NCI-H69 (cell line): ENCODE measurements around the gene IGSF21.

Experiments
- DNase-seq: peaks from one replicate; lab custom pipeline; 2025; lab: John Stamatoyannopoulos, UW

Gene IGSF21

DNA sequence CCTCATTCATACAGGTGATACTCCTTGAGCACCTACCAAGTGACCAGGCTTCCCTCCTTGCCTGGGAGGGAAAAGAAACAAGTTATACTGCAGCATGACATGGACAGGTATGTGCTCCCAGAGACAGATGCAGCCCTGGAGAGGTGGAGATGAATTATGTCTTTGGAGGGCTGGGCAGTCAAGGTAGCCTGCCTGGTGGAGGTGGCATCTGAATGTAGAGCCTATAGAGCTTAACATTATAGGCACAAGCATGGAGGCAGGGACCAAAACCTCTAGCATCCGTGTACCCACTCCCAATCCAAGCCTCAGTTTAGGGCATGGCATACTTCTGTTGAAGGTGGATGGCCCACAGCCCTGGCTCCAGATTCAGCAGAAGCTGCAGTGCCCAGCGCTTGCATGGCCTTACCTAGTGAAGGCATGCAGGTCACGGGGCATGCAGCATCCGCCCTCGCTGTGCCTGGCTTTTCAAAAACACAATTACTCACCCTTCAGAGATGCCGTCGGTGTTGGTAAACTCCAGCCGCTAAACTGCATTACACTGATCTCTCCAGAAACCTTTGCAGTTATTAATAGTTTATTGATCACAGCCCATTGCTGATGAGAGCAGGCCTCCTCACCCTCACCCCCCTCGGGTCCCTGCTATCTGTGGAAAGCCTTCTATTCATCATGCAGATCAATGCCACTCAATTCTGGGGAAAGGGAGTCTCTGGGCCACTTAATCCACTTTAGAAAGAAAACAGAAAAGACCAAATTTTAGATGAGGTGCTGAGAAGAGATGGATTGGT is 222.1 kb downstream of the IGSF21 start:
- DNase-seq, result no peak

DNA sequence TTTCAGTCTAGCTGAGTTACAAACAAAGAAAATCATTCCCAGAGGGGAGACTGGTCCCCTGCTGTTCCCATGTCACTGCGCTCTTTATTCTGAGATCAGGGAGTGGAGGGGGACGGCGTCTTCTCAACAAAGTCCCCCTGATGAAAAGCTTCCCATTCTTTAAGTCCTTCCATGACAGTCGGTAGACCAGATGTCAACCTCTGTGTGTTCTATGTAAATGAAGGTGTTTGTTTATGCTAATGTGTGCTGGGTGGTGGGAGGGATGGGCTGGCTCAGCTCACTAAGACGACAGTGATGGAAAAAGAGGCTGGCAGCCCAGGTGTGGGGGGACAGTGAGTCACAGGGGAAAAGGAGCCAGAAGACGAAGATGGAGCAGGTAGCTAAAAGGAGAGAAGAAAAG is 225.0 kb downstream of the IGSF21 start:
- peak; percentile 70 for DNase-seq

DNA sequence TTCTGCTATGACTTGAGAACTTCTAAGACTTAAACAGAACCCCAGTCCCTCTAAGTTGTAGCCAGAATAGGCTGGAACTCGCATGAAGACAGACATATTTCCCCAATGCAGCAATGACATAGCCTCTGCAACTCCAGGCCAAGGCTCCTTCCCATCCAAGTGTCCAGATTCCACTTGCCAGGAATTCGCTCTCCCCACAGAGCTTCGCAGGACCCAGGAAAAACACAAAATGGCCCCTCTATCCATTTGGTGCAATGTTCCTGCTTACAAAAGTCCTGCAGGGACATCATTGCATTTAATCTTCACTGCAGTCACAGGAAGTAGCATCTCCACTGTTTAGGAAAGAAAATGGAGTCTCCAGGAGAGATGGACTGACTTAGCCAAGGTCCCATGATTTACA is 225.6 kb downstream of the IGSF21 start:
- no peak for DNase-seq

DNA sequence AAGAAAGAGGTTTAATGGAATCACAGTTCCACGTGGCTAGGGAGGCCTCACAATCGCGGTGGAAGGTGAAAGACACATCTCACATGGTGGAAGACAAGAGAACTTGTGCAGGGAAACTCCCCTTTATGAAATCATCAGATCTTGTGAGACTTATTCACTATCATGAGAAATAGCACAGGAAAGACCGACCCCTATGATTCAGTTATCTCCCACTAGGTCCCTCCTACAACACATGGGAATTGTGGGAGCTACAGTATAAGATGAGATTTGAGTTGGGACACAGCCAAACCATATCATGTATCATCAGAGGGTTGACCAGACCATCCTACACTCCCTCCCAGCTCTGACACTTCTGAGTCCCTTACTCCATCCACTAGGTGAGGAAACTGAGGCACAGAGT is 229.2 kb downstream of the IGSF21 start:
- no peak for DNase-seq

DNA sequence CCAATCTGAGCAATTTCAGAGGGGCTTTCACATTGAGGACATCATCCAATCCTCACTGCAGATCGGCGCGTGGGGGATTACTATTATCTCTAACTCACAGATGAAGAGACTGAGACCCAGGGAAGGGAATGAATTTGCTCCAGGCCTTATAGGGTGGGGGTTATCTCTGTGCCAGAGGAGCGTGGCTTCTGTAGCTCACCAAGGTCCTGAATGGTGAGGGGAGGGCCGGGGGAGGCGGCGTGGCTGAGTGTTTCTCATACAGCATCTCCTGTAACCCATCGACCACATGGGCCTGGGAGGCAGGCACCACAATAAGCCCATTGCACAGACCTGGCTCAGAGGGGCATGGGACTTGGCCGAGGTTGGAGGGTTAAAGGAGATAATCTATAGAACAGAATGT is 230.2 kb downstream of the IGSF21 start:
- no peak for DNase-seq

DNA sequence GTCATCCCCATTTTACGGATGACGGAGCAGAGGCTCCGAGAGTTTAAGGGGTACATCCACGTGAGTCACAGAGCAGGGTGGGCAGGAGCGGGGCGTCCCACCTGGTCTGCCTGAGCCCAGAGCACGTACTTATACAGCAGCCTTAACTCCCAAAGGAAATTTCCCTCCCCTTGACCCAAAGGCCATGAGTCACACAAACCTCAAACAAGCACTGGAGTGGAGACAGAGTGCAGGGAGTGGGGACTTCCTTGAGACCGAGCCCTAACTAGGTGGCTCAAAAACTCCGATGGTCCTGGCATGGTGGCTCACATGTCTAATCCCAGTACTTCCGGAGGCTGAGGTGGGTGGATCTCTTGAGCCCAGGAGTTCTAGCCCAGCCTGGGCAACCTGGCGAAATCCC is 231.6 kb downstream of the IGSF21 start:
- DNase-seq, result no peak

DNA sequence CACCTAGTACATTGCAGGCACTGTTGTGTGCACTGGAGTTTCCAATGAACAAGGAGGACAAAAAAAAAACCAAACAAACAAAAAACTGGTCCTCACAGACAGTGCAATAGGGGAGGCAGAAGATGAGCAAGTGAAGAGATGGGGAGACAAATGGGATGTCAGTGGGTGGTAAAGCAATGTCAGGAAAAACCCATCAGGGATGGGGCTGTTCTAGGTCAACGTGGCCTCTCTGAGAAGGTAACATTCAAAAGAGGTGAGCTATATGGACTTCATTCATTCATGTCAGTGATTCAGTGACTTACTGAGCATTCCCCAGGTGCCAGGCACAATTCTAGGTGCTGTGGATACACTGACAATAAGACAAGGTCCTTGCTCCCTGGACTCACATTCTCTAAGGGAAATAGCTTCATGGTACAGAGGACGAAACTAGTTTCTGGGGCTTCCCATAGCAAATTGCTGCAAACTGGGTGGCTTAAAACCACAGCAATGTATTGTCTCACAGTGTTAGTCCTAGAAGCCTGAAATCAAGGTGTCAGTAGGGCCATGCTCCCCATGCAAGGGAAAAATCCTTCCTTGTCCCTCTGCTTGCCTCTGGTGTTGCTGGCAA is 232.7 kb downstream of the IGSF21 start:
- no peak for DNase-seq

DNA sequence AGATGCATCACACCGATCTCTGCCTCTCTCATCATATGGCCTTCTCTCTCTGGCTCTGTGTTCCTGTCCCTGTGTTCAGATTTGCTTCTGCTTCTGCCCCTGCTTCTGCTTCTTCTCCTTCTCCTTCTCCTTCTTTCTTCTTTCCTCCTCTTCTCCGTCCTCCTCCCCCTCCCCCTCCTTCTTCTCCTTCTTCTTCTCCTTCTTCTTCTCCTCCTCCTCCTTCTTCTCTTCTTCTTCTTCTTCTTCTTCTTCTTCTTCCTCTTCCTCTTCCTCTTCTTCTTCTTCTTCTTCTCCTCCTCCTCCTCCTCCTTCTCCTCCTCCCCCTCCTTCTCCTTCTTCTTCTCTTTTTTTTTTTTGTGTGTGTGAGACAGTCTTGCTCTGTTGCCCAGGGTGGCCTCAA is 233.2 kb downstream of the IGSF21 start:
- no peak for DNase-seq

DNA sequence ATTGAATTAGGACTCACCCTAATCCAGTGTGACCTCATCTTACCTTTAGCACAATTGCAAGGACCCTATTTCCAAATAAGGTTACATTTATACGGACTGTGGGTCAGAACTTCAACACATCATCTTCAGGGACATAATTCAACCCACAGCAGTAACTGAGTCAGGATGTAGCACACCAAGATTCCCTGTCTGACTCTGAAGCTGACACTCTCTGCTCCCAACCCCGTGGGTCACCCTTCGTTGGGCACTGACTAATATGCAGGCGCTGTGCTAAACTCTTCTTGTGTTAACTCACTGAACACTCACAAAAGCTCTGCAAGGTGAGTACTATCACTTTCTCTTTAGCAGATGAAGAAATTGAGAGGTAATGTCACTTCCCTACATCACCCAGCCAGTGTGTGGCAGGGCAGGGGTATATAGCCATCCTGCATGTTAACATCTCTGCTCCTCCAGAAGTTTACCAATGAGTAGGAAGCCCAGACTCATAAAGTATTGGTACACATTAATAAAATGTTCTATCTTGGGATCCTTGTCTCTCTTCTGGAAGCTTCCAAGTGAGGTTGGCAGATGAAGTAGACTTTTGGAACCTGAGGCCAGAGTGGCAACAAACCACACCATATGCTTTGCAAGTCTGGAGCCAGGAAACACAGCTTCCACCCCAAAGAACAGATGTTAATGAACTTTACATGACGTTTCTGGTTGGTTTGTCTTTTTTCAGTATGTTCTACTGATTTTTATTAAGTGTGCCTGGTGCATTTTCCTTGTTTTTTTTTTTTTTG is 233.9 kb downstream of the IGSF21 start:
- DNase-seq, result no peak

DNA sequence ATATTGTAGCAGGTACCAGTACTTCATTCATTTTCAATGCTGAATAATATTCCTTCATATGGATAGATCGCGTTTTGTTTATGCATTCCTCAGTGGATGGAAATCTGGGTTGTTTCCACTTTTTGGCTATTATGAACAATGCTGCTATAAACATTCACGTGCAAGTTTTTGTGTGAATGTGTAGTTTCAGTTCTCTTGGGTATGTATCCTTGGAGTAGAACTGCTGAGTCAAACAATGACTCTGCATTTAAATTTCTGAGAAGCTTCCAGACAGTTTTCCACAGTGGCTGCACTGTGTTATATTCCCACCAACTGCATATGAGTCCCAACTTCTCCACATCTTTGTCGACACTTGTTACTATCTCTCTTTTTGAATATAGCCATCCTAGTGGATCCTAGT is 235.1 kb downstream of the IGSF21 start:
- DNase-seq, result no peak

DNA sequence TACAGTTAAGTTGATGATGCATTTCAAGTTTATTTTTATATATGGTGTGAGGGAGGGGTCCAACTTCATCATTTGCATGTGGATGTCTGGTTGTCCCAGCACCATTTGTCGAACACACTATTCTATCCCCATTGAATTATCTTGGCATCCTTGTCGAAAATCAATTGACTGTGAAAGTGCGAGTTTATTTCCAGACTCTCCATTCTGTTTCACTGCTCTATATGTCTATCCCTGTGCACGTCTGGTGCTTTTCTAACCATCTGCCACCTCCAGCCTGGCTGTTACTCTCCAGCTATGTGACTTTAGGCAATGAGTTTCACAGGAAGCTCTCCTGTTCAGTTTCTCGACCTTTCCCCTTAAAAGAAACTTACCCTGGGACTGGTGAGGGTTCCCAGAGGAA is 236.0 kb downstream of the IGSF21 start:
- DNase-seq, result peak; percentile 6

DNA sequence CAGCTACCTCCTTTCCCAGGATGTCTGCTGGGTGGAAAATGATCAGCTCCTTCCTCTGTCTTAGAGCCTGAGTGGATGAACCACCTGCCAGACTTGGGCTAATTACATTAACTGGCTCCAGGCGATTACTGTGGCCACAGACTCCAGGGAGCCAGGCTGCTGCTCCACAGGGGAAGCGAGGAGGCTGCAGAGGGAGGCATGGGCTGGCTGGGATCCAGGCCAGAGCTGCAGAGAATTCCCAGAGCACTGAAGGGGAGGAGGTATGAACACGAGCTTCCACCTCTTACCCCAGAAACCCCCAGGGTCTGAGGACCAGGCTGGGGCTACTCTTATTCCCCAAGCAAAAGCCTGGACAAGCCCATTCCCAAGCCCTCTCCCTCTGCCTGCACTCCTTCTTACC is 237.2 kb downstream of the IGSF21 start:
- DNase-seq, result peak; percentile 94

DNA sequence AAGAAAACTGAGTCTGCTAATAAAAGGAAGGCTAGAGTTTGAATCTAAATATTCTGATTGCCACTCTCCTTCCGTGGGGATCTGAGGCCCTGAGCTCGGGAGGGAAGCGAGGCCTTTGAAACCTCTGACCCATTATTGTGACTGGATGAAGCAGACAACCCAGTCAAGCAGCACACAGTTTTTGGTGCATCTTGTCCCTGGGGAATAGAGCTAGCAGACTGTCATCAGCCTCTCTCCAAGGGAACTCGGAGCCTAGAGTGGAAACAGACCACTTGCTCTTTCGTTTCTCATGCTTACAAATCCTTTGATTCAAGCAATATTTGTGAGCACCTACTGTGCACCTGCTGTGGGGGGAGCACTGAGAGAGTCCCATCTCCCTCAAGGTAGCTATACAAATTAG is 240.0 kb downstream of the IGSF21 start:
- DNase-seq, result no peak

DNA sequence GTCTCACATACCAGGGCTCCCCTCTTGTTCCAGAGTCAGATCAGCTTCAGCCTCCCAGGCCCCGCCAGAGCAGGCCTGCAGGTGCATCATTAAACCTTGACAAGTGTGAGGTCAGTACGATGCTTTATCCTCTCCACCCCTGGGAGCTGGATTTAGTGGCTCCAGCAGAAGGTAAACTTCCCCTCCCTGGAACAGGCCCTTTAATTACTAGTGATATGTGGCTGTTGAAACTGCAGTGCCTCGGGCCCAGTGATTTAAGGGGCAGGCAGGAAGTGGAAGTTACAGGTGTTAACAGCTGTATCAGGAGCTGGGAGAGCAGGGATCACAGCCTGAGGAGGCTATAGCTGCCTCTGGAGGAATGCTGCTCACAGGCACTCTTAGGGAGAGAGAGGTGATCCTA is 240.8 kb downstream of the IGSF21 start:
- DNase-seq, result peak; percentile 93

DNA sequence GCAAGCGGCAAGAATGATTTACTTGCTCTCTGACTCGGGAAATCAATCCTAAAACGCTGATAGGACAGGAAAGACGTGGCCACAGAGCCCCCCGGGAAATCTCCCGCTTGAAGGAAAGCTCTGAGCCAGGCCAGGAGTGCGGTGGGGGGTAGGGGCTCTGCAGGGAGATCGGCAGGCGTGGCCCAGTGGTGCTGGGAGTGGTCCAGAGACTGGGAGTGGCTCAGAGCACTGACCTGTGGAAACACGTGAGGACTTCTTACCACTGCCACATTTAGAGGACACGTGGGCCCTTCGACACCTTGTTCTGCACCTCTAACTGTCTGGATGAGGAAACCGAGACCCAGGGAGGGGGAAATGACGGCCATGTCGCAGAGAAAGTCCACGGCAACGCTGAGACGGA is 243.1 kb downstream of the IGSF21 start:
- no peak for DNase-seq

DNA sequence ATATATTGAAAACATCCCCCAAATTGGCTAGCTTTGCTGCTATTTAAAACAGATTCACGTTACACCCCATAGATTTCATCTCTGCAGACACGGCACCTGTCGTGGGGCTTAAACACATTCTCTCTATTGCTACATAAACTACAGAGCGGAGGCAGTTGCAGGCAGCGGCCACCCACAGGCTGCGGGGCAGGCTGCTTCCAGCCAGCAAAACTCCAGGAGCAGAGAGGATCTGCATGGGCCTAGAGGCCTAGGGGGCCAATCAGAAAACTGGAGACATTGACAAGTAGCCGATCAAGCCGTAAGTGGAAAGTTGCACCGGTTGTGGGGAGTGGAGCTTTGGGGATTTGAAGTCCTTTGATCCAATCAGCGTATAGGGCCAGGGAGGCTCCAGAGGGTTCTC is 244.1 kb downstream of the IGSF21 start:
- no peak for DNase-seq

DNA sequence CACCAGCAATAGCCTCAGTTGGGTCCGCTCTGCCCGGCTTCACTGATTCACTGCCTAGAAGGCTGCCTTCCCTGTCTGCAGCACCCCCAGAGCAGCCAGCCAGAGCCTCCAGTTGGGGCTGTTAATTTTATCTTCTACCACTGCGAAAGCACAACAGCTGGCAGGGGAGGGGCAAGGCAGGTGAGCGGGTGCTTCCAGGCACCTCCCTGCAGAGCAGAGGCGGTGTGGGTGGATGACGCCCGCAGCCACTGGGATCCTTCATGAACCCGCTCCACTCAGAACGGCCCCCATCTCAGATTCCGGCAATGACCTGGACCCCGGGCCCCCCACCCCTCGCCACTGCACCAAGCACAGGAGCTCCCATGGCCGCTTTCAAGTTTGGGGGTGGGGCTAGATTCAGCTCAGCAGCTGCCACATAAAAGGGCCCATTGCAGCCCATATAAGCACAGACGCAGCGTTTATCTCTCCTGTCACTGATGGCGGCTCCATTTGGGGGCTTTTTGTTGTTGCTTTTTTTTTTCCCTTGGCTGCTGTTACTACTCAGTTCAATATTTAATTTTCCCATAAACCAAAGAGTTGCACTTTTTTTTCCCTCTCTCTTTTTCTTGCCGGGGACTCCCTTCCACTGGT is 245.2 kb downstream of the IGSF21 start:
- DNase-seq, result peak; percentile 77

DNA sequence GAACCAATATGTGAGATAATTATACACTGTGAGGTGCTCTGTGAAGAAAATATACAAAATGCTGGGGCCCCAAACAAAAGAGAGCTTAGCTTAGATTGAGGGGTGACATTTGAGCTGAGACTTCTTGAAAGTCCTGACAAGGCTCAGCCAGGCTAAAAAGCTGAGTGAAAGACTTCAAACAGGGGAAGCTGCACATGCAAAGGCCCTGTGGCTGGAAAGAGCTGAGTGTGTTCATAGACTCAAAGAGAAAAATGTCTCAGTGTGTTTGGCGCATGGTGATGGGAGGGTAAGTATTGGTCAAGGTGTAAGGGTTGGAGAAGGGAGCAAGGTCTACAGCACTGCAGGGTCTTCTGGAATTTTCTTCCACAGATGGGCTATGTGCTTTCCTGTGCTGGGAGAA is 245.9 kb downstream of the IGSF21 start:
- DNase-seq, result no peak

DNA sequence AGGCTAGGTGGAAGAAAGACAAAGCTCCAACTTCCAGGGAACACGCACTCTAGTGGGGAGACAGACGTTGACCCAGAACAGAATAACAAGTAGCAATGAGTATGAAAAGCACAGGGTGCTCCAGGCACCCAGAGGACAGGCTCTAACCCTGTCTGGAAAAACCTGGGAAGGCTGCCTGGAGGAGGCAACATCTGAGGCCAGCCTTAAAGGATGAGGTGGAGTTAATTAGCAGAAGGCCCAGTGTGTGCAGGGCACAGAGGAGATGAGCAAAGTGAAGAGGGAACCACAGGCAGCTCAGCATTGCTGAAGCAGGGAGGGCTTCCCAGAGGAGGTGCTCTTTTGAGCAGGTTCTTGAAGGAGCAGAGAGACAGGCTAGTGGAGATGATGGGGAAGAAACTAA is 246.4 kb downstream of the IGSF21 start:
- no peak for DNase-seq

DNA sequence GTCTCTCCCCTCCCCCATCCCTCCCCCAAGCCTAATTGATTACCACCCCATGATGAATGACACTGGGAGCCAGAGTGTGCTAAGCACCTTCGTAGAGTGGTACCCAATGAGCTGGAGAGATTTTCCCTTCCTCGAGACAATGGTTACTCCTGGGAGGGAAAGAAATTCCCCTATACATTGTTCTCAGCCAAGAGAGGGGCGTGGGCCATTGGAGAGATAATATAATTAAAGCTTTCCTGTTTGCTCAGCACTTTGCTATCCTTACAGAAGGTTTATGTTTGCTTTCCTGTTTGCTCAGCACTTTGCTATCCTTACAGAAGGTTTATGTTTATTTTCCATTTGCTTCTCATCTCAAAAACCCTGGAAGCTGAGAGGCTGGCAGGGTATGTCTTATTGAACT is 247.0 kb downstream of the IGSF21 start:
- peak; percentile 18 for DNase-seq

DNA sequence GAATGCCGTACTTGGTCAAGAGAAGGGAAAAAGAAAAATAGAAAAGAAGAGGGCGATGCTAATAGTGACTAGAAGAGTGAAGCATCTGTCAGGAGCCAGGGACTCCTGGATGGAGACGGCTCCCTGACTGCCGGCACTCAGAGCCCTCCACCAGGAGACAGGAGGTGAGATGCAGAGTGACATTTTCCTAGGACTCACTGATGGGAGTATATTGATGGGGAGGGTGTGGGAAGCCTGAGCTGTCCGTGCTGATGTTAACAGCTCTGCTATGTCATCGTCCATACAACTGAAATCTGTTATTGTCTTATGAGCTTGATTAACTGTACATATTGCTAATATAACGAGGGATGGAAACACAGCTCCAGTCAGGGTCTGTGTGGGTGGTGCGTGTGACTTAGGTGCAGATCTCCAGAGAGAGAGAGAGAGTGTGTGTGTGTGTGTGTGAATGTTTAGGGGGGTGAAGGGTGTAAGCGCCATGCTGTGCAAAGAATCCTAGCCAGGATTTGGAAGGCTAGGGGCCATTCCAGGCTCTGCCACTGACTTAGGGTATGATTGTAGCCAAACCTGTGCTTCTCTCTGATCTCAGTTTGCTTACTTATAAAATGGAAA is 250.1 kb downstream of the IGSF21 start:
- DNase-seq, result no peak

DNA sequence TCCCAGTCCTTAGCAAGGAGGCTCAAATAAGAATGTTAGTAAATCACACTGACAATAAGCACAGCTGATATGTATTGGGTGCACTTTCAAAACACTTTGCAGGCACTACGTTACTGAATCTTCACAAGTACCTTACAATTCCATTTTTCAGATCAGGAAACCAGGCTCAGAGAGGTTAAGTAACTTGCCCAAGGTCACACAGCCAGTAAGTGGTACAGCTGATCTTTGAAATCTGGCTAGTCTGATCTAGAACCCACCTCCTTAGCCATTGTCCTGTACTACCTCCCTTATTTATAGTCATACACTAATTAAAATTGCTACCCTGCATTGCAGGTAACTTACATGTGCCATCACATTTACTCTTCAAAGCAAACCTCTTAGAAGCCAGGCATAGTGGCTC is 251.0 kb downstream of the IGSF21 start:
- no peak for DNase-seq
